K562 (cell line): Measurements from ENCODE around the gene GPR3. TPM values are rescaled to one million over a fixed set of nuclear protein-coding genes. Genes with fewer than 3 reads are reported as not detected.

Experiments used
- ATF6 ChIP-seq: sonication (generic); formaldehyde crosslinking; IDR thresholded peaks from 2 replicates; pipeline ENCODE4 v1.4.0; 2020; ENCODE audit warnings: mild to moderate bottlenecking, missing genetic modification reagents
- EP400 ChIP-seq: fragments of 450-650 bp; IDR thresholded peaks from 2 replicates; pipeline ENCODE4 v1.6.1; 2017; ENCODE audit warnings: antibody characterized with exemption, mild to moderate bottlenecking, moderate library complexity
- GTF2E2 ChIP-seq: fragments of 200-800 bp; sonication (Bioruptor generic); IDR thresholded peaks from 2 replicates; pipeline ENCODE4 v1.6.1; 2016; ENCODE audit warnings: missing genetic modification characterization, missing compliant biosample characterization
- HNRNPL ChIP-seq: fragments of 200-400 bp; formaldehyde crosslinking; IDR thresholded peaks from 2 replicates; pipeline ENCODE4 v1.6.1; 2017; ENCODE audit warnings: low read depth, mild to moderate bottlenecking, low read length
- HOMEZ ChIP-seq: fragments of 250-450 bp; sonication (Bioruptor Pico); IDR thresholded peaks from 2 replicates; pipeline ENCODE4 v1.4.0; 2020; ENCODE audit warnings: mild to moderate bottlenecking, moderate library complexity
- IRF2 ChIP-seq: sonication (generic); formaldehyde crosslinking; IDR thresholded peaks from 2 replicates; pipeline ENCODE4 v1.8.1; 2022; ENCODE audit warnings: mild to moderate bottlenecking, missing genetic modification reagents
- MBD1 ChIP-seq: fragments of 250-450 bp; sonication (Bioruptor Pico); IDR thresholded peaks from 2 replicates; pipeline ENCODE4 v1.8.0; 2022; ENCODE audit warnings: inconsistent platforms
- MYBL2 ChIP-seq, 2 experiments: fragments of 450-650 bp in 1 of 2; sonication (generic) in 1 of 2; formaldehyde crosslinking in 1 of 2; IDR thresholded peaks; 2 replicates each; pipeline versions ENCODE4 v1.6.1 to v1.8.1; 2017 to 2022; ENCODE audit warnings: borderline replicate concordance in 1 of 2, inconsistent platforms in 1 of 2, low read depth in 1 of 2, mild to moderate bottlenecking in 1 of 2, missing genetic modification reagents in 1 of 2, moderate library complexity in 1 of 2
- NCOR1 ChIP-seq: fragments of 450-650 bp; IDR thresholded peaks from 2 replicates; pipeline ENCODE4 v1.6.1; 2016; ENCODE audit warnings: mild to moderate bottlenecking, moderate library complexity
- NELFE ChIP-seq: IDR thresholded peaks from 2 replicates; pipeline ENCODE4 v1.6.1; 2011; ENCODE audit warnings: mild to moderate bottlenecking; ENCODE audit not compliant: insufficient read depth, insufficient read length
- SIN3B ChIP-seq: fragments of 450-650 bp; IDR thresholded peaks from 2 replicates; pipeline ENCODE4 v1.6.1; 2017; ENCODE audit warnings: low read depth, mild to moderate bottlenecking, moderate library complexity
- SRSF9 ChIP-seq: fragments of 200-400 bp; formaldehyde crosslinking; IDR thresholded peaks from 2 replicates; pipeline ENCODE4 v1.6.1; 2017; ENCODE audit warnings: low read depth, low read length, borderline replicate concordance
- TEAD1 ChIP-seq, 2 experiments: fragments of 450-650 bp in 1 of 2; sonication (generic) in 1 of 2; formaldehyde crosslinking; IDR thresholded peaks; 2 replicates each; pipeline versions ENCODE4 v1.4.0 to v1.8.0; 2020 to 2022; ENCODE audit warnings: mild to moderate bottlenecking in 2 of 2, missing genetic modification reagents in 1 of 2
- ZFPM2 ChIP-seq: fragments of 250-450 bp; sonication (Bioruptor Pico); IDR thresholded peaks from 2 replicates; pipeline ENCODE4 v1.5.1; 2022; ENCODE audit warnings: mild to moderate bottlenecking
- ZMIZ1 ChIP-seq, 2 experiments: fragments of 150-350 bp in 1 of 2; IDR thresholded peaks; 2 replicates each; pipeline ENCODE4 v1.6.1; 2012 to 2016; ENCODE audit warnings: low read depth in 2 of 2, low read length in 2 of 2, mild to moderate bottlenecking in 1 of 2, moderate library complexity in 1 of 2
- ZNF586 ChIP-seq: fragments of 450-650 bp; formaldehyde crosslinking; conservative IDR thresholded peaks from 2 replicates; pipeline ENCODE4 v1.4.0; 2020; ENCODE audit warnings: mild to moderate bottlenecking, moderate library complexity
- polyA plus RNA-seq, 8 experiments: library from polyadenylated mRNA; depleted of rRNA in 4 of 8; stranded (reverse) in 5 of 8; unstranded in 3 of 8; fragments of >200 nt; fragmentation: Nextera tagmentation in 2 of 8; fragmentation: Illumina TruSeq in 1 of 8; extraction: Ambion mirVana in 2 of 8; extraction: Trizol in 1 of 8; gene quantifications; 2 replicates each; pipeline versions ENCODE4 v1.2.1 to v1.2.3, GENCODE V29; 2011 to 2014; ENCODE audit warnings: inconsistent platforms in 1 of 8, missing spikeins in 1 of 8
- total RNA-seq, 7 experiments: library from RNA; depleted of rRNA in 6 of 7; stranded (reverse); fragments of >200 nt in 6 of 7; fragmentation: Illumina TruSeq in 2 of 7; extraction: Trizol in 2 of 7; gene quantifications; 2 replicates each; pipeline versions ENCODE4 v1.2.1 to v1.2.3, GENCODE V29; 2011 to 2021; ENCODE audit warnings: low replicate concordance in 1 of 7
- TF ChIP-seq, protein P1 (sequence below): fragments of 250-450 bp; sonication (Bioruptor Pico); IDR thresholded peaks from 2 replicates; pipeline ENCODE4 v1.5.0; 2020; ENCODE audit warnings: mild to moderate bottlenecking

Gene GPR3
- total and polyA plus RNA-seq, 9 of the 15 experiments (the other 6 are each of a cell fraction or from before 2014, with no cell fraction given) = 0.24 to 11.5 (median 3.7) TPM

GRCh38 chr1:27365372-27366112, 26.9 kb upstream of the GPR3 start (continued):
- TF ChIP-seq ZMIZ1 (IDR thresholded peaks at IDR 0.05; ENCODE audit: low read depth in 2 of 2, low read length in 2 of 2) = no peak
- no peak for TF ChIP-seq NCOR1
- TF ChIP-seq NELFE = no peak
- TF ChIP-seq IRF2 = no peak
- TF ChIP-seq TEAD1 (CRISPR knock-in tag; IDR thresholded peaks at IDR 0.05) = peak in 1 of 2 experiments; percentile 19; a peak in 2 of 4 replicates
- TF ChIP-seq HNRNPL = no peak
- TF ChIP-seq ZFPM2 (CRISPR knock-in tag) = no peak
- no peak for TF ChIP-seq MYBL2 (IDR thresholded peaks at IDR 0.05; ENCODE audit: low read depth)
- TF ChIP-seq MYBL2 (CRISPR knock-in tag; IDR thresholded peaks at IDR 0.05; ENCODE audit: borderline replicate concordance) = no peak
- no peak for TF ChIP-seq GTF2E2 (tag)
- no peak for TF ChIP-seq ZNF586
- no peak for TF ChIP-seq SRSF9
- TF ChIP-seq, protein P1, sequence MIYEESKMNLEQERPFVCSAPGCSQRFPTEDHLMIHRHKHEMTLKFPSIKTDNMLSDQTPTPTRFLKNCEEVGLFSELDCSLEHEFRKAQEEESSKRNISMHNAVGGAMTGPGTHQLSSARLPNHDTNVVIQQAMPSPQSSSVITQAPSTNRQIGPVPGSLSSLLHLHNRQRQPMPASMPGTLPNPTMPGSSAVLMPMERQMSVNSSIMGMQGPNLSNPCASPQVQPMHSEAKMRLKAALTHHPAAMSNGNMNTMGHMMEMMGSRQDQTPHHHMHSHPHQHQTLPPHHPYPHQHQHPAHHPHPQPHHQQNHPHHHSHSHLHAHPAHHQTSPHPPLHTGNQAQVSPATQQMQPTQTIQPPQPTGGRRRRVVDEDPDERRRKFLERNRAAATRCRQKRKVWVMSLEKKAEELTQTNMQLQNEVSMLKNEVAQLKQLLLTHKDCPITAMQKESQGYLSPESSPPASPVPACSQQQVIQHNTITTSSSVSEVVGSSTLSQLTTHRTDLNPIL (CRISPR knock-in tag) = no peak
- TF ChIP-seq ATF6 (CRISPR knock-in tag) = no peak
- TF ChIP-seq HOMEZ = no peak
- no peak for TF ChIP-seq MBD1 (CRISPR knock-in tag)
- TF ChIP-seq SIN3B = no peak
- TF ChIP-seq EP400 = no peak
